Neural cell (in vitro differentiated cells): ENCODE measurements around the gene NDUFAF3. TPM values are rescaled to one million over a fixed set of nuclear protein-coding genes. Genes with fewer than 3 reads are reported as not detected.

Experiments used
- H2AFZ ChIP-seq: fragments of 200-600, 300-800 bp; sonication (generic), shearing (Covaris generic); 2 replicates; pipeline ENCODE4 v1.6.0; 2014; ENCODE audit warnings: low read depth, mild to moderate bottlenecking, antibody characterized with exemption, low read length, moderate library complexity
- H3F3A ChIP-seq: fragments of 200-600 bp; shearing (Covaris generic); 2 replicates; pipeline ENCODE4 v1.6.1; 2016; ENCODE audit warnings: mild to moderate bottlenecking, moderate library complexity, mixed read lengths, antibody characterized with exemption, low read length; ENCODE audit not compliant: insufficient read depth, poor library complexity, severe bottlenecking
- H3K27ac ChIP-seq: fragments of 200-600, 300-800 bp; sonication (generic), shearing (Covaris generic); 2 replicates; pipeline ENCODE4 v1.5.1; 2014; ENCODE audit warnings: mild to moderate bottlenecking, low read length, moderate library complexity
- H3K27me3 ChIP-seq: fragments of 300-800, 200-600 bp; sonication (generic), shearing (Covaris generic); 2 replicates; pipeline ENCODE4 v1.6.0; 2014; ENCODE audit warnings: mild to moderate bottlenecking, low read depth, low read length, moderate library complexity; ENCODE audit not compliant: insufficient read depth
- H3K36me3 ChIP-seq: fragments of 300-800, 200-600 bp; sonication (generic), shearing (Covaris generic); 2 replicates; pipeline ENCODE4 v1.5.1; 2014; ENCODE audit warnings: mild to moderate bottlenecking, antibody characterized with exemption, low read length, moderate library complexity; ENCODE audit not compliant: insufficient read depth
- H3K4me2 ChIP-seq: fragments of 300-800, 200-600 bp; sonication (generic), shearing (Covaris generic); 2 replicates; pipeline ENCODE4 v1.6.0; 2014; ENCODE audit warnings: mild to moderate bottlenecking, low read length
- H3K4me3 ChIP-seq: fragments of 300-800, 200-600 bp; sonication (generic), shearing (Covaris generic); 2 replicates; pipeline ENCODE4 v1.5.1; 2014; ENCODE audit warnings: mild to moderate bottlenecking, low read length, moderate library complexity
- H3K79me2 ChIP-seq: fragments of 200-600 bp; shearing (Covaris generic); replicated peaks from 2 replicates; pipeline ENCODE4 v1.6.0; 2014; ENCODE audit warnings: mild to moderate bottlenecking, low read length, moderate library complexity; ENCODE audit not compliant: insufficient read depth
- H3K9ac ChIP-seq: fragments of 300-800, 200-600 bp; sonication (generic), shearing (Covaris generic); 2 replicates; pipeline ENCODE4 v1.6.1; 2016; ENCODE audit warnings: mild to moderate bottlenecking, low read length, mixed read lengths
- H3K9me2 ChIP-seq: fragments of 200-600 bp; shearing (Covaris generic); 2 replicates; pipeline ENCODE4 v1.6.1; 2016; ENCODE audit warnings: mild to moderate bottlenecking, low read length, mixed read lengths; ENCODE audit not compliant: insufficient read depth
- H3K9me3 ChIP-seq: fragments of 200-600, 300-800 bp; sonication (generic), shearing (Covaris generic); 2 replicates; pipeline ENCODE4 v1.6.1; 2016; ENCODE audit warnings: mild to moderate bottlenecking, mixed run types, low read length, moderate library complexity, mixed read lengths
- H4K20me1 ChIP-seq: fragments of 200-600 bp; shearing (Covaris generic); 2 replicates; pipeline ENCODE4 v1.6.1; 2016; ENCODE audit warnings: mild to moderate bottlenecking, mixed run types; ENCODE audit not compliant: insufficient read depth
- EP300 ChIP-seq: fragments of 450-650 bp; conservative IDR thresholded peaks from 2 replicates; pipeline ENCODE4 v1.6.1; 2014; ENCODE audit warnings: antibody characterized with exemption, mild to moderate bottlenecking, moderate library complexity; ENCODE audit not compliant: poor library complexity, severe bottlenecking
- EZH2 ChIP-seq: fragments of 200-600, 300-800 bp; shearing (Covaris generic), sonication (generic); IDR thresholded peaks from 2 replicates; pipeline ENCODE4 v1.6.1; 2014; ENCODE audit warnings: antibody characterized with exemption, low read length, borderline replicate concordance, mild to moderate bottlenecking; ENCODE audit not compliant: insufficient read depth, poor library complexity, severe bottlenecking
- MXI1 ChIP-seq: fragments of 450-650 bp; conservative IDR thresholded peaks from 2 replicates; pipeline ENCODE4 v1.6.1; 2014; ENCODE audit warnings: antibody characterized with exemption, mild to moderate bottlenecking; ENCODE audit not compliant: poor library complexity, severe bottlenecking
- POLR2AphosphoS5 ChIP-seq: IDR thresholded peaks from 2 replicates; pipeline ENCODE4 v1.6.1; 2012
- RAD21 ChIP-seq: fragments of 450-650 bp; conservative IDR thresholded peaks from 2 replicates; pipeline ENCODE4 v1.6.1; 2014; ENCODE audit warnings: antibody characterized with exemption, mild to moderate bottlenecking, moderate library complexity
- REST ChIP-seq: IDR thresholded peaks from 2 replicates; pipeline ENCODE4 v1.6.1; 2012; ENCODE audit warnings: borderline replicate concordance
- SMC3 ChIP-seq: fragments of 450-650 bp; conservative IDR thresholded peaks from 2 replicates; pipeline ENCODE4 v1.6.1; 2014; ENCODE audit warnings: antibody characterized with exemption, mild to moderate bottlenecking, moderate library complexity; ENCODE audit not compliant: poor library complexity
- TAF1 ChIP-seq: IDR thresholded peaks from 2 replicates; pipeline ENCODE4 v1.6.1; 2012; ENCODE audit warnings: low read depth
- polyA plus RNA-seq: library from polyadenylated mRNA; depleted of rRNA; stranded (reverse); fragments of >200 nt; gene quantifications from 2 replicates; pipeline ENCODE4 v1.2.3, GENCODE V29; 2014
- TF ChIP-seq, protein P1 (sequence below): fragments of 450-650 bp; IDR thresholded peaks from 2 replicates; pipeline ENCODE4 v1.5.1; 2014; ENCODE audit warnings: antibody characterized with exemption, mild to moderate bottlenecking, moderate library complexity; ENCODE audit not compliant: poor library complexity, severe bottlenecking

NDUFAF3 gene
- polyA plus RNA-seq, 1 donor from 2014 or later: 36.2 TPM

DNA sequence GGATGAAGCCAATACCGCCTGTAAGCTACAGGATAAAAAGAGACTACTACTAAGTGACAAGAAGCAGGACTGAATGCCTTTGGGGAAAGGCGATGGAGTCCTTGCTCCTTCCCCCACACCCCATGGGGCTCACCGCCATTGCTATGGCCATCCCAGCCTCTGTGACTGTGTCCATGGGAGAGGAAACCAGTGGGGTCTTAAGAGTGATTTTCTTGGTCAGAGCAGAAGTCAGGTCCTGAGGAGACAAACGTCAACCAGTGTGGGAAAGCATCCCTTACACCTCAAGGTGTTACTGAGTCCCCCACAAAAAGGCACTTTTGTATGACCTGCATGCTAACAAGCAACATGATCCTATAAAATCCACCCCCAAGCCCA, 6.4 kb downstream of the NDUFAF3 start:
- peaks cover 7% of the 10 kb centered on the region for H3K79me2 ChIP-seq
- H2AFZ ChIP-seq: no peak overlapping the region
- H3K9me2 ChIP-seq: no peaks in the 10 kb centered on the region
- TF ChIP-seq POLR2AphosphoS5 (no peak), TAF1 (no peak), SMC3 (no peak), RAD21 (no peak), MXI1 (no peak), EP300 (no peak), REST (no peak), EZH2 (no peak)
- TF ChIP-seq, protein P1, sequence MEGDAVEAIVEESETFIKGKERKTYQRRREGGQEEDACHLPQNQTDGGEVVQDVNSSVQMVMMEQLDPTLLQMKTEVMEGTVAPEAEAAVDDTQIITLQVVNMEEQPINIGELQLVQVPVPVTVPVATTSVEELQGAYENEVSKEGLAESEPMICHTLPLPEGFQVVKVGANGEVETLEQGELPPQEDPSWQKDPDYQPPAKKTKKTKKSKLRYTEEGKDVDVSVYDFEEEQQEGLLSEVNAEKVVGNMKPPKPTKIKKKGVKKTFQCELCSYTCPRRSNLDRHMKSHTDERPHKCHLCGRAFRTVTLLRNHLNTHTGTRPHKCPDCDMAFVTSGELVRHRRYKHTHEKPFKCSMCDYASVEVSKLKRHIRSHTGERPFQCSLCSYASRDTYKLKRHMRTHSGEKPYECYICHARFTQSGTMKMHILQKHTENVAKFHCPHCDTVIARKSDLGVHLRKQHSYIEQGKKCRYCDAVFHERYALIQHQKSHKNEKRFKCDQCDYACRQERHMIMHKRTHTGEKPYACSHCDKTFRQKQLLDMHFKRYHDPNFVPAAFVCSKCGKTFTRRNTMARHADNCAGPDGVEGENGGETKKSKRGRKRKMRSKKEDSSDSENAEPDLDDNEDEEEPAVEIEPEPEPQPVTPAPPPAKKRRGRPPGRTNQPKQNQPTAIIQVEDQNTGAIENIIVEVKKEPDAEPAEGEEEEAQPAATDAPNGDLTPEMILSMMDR: no peak
- no peaks in the 10 kb centered on the region for H4K20me1 ChIP-seq
- H3K36me3 ChIP-seq: no peaks in the 10 kb centered on the region
- H3K27me3 ChIP-seq: no peaks in the 10 kb centered on the region
- H3K9ac ChIP-seq: peak overlapping the region; percentile 91
- H3K4me3 ChIP-seq: peak overlapping the region; percentile 85
- H3F3A ChIP-seq: no peaks in the 10 kb centered on the region
- peak overlapping the region; percentile 81 for H3K4me2 ChIP-seq
- H3K27ac ChIP-seq: peak overlapping the region; percentile 86
- no peaks in the 10 kb centered on the region for H3K9me3 ChIP-seq

DNA sequence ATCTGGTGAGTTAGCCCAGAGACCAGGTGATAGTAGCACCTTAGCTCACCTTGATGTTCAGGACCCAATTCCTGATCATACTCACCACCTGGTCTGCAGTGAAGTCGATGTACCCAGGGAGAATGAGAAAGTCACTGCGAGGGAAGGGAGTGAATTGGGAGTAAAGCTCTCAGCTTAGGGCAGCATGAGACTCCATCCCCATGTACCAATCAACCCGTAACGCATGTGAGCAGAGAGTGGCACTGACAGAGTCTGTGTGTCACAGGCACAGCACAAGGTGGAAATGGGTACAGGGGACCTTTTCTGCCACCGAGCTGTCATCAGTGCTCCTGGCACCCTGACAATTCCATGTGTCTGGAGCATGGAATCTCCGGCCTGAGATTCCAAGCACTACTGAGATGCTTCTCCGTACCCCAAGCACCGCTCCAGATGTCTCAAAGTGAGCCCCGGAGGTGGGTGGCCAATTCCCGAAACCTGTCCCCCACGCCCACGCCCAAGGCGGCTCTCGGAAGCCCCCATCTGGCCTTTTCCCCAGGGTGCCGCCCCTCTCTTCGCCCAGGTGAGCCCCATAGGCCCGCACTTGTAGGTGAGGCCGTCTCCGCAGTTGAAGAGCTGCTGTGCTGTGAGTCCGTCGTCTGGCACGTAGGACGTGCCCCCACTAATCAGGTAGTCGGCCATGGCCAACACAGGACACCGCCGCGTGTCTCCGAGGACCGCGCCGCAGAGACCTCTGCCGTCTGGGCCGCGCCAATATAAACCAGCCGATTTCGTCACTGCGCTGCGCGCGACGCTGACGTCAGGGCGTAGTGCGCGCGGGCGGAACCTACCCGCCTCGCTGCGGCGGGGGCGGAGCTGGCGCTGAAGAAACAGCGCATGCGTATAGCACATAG, 7.0 kb downstream of the NDUFAF3 start, which contains the start of gene IMPDH2:
Gene IMPDH2 (minus strand): TSS at position 726 of the 890 bp plus-strand sequence. CDS start 48 bp downstream, at position 678.
- H3K9me3 ChIP-seq: no peaks in the 10 kb centered on the region
- peak within 1 kb of the TSS; percentile 85 for H3K4me3 ChIP-seq
- TF ChIP-seq TAF1 (peak; percentile 44), EZH2 (no peak), MXI1 (peak; percentile 92), RAD21 (peak; percentile 55), SMC3 (peak; percentile 66), POLR2AphosphoS5 (peak; percentile 99), REST (peak; percentile 62), EP300 (peak; percentile 43)
- TF ChIP-seq, protein P1: peak; percentile 59
- H3K9ac ChIP-seq: peak within 1 kb of the TSS; percentile 91
- peaks cover 5% of the 10 kb centered on the region for H3K79me2 ChIP-seq
- H3K4me2 ChIP-seq: peak within 1 kb of the TSS; percentile 81
- H4K20me1 ChIP-seq: no peaks in the 10 kb centered on the region
- no peaks in the 10 kb centered on the region for H3K27me3 ChIP-seq
- H3K36me3 ChIP-seq: no peaks in the 10 kb centered on the region
- H3K9me2 ChIP-seq: no peaks in the 10 kb centered on the region
- H2AFZ ChIP-seq: no peak within 1 kb of the TSS
- no peaks in the 10 kb centered on the region for H3F3A ChIP-seq
- peak within 1 kb of the TSS; percentile 86 for H3K27ac ChIP-seq
